C4-2B (cell line): Measurements from ENCODE around the gene HAND2.

ENCODE experiments used
- ZFX ChIP-seq: fragments of 450-650 bp; IDR thresholded peaks from 2 replicates; pipeline ENCODE4 v1.6.1; 2017
- TF ChIP-seq, protein P1 (sequence below): fragments of 450-650 bp; conservative IDR thresholded peaks from 2 replicates; pipeline ENCODE4 v1.5.1; 2017; ENCODE audit warnings: mild to moderate bottlenecking

DNA sequence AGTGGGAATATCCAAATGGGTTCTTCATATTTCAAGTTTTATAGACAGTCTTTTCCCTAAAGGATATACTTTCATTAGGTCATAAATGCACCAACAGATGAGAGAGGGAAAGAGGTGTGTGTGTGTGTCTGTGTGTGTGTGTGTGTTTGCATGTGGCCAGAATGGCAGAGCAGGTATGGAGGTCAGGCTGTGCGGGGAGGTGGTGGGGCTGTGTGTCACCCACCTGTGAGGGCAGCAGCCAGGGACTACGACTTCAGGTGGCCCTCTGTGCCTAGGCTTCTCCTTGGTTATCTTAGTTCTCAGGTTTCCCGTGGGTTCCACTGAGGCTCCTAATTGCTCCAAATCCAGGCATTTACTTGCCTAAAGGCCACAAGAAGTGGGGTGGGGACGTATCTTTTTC lies 14.6 kb downstream of the HAND2 start:
- TF ChIP-seq, protein P1, sequence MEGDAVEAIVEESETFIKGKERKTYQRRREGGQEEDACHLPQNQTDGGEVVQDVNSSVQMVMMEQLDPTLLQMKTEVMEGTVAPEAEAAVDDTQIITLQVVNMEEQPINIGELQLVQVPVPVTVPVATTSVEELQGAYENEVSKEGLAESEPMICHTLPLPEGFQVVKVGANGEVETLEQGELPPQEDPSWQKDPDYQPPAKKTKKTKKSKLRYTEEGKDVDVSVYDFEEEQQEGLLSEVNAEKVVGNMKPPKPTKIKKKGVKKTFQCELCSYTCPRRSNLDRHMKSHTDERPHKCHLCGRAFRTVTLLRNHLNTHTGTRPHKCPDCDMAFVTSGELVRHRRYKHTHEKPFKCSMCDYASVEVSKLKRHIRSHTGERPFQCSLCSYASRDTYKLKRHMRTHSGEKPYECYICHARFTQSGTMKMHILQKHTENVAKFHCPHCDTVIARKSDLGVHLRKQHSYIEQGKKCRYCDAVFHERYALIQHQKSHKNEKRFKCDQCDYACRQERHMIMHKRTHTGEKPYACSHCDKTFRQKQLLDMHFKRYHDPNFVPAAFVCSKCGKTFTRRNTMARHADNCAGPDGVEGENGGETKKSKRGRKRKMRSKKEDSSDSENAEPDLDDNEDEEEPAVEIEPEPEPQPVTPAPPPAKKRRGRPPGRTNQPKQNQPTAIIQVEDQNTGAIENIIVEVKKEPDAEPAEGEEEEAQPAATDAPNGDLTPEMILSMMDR, result no peak
- no peak for TF ChIP-seq ZFX
